ENCODE data around the gene AP5Z1. TPM values are rescaled to one million over a fixed set of nuclear protein-coding genes. Genes with fewer than 3 reads are reported as not detected.
"Not testable (repeated sequence)": the region's sequence is repeated elsewhere in the genome, so short reads cannot be mapped to it uniquely, and the experiment has no call there.

Gene AP5Z1
- total RNA-seq, 1 donor from 2014 or later: 40.5 TPM

DNA sequence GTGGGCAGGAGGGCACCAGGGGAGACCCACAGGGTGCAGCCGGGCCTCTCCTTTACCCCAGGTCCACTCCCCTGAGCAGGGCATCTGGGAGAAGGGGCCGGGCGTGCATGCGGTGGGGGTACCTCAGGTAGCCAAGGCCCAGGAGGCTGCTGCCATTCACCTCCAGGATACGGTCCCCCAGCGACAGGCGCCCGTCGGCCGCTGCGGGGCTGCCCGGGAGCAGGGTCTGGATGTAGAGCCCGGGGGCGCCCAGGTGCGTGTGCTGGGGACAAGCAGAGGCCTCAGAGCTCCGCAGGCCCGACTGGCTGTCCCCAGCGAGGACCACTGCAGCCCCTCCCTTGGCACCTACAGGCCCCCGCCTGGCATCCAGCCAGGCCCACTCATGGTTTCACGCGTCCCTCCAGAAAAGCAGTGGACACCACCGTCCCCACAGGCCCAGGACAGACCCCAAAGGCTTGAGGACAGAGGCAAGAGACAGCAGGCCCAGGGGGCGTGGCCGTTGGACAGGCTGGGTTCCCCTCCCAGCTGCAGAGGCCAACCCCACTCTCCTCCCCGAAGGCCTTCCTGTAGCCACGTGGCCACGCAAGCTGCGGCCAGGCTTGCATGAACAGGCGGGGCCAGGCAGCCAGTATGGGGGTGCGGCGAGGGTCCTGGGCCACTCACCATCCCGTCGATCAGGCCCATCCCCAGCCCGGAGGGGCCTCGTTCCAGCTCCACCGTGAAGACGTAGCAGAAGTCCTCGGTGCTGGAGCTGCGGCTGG, 24.3 kb downstream of the AP5Z1 start:
- H3K27me3 ChIP-seq: no peaks in the 10 kb centered on the region
- H3K4me3 ChIP-seq: no peak overlapping the region
- intact Hi-C loops (cut with DNase I): loop anchor here (2.0 to 5.0 kb wide), 2 partner anchors 83 to 288 kb away; partner anchors contain the start of gene RADIL
- H3K9me3 ChIP-seq: no peaks in the 10 kb centered on the region
- H3K4me1 ChIP-seq: peaks cover 5% of the 10 kb centered on the region
- no peaks in the 10 kb centered on the region for H3K36me3 ChIP-seq
- DNase-seq (ENCODE audit: extremely low spot score in 2 of 2): no peak
- H3K27ac ChIP-seq: no peak overlapping the region
- TF ChIP-seq, protein P1, sequence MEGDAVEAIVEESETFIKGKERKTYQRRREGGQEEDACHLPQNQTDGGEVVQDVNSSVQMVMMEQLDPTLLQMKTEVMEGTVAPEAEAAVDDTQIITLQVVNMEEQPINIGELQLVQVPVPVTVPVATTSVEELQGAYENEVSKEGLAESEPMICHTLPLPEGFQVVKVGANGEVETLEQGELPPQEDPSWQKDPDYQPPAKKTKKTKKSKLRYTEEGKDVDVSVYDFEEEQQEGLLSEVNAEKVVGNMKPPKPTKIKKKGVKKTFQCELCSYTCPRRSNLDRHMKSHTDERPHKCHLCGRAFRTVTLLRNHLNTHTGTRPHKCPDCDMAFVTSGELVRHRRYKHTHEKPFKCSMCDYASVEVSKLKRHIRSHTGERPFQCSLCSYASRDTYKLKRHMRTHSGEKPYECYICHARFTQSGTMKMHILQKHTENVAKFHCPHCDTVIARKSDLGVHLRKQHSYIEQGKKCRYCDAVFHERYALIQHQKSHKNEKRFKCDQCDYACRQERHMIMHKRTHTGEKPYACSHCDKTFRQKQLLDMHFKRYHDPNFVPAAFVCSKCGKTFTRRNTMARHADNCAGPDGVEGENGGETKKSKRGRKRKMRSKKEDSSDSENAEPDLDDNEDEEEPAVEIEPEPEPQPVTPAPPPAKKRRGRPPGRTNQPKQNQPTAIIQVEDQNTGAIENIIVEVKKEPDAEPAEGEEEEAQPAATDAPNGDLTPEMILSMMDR (IDR thresholded peaks at IDR 0.05): no peak
- TF ChIP-seq POLR2A (IDR thresholded peaks at IDR 0.05) (no peak), POLR2AphosphoS5 (IDR thresholded peaks at IDR 0.05; ENCODE audit: insufficient read depth in 1 of 2, low read depth in 1 of 2) (peak in 1 of 2 donors; percentile 9)

DNA sequence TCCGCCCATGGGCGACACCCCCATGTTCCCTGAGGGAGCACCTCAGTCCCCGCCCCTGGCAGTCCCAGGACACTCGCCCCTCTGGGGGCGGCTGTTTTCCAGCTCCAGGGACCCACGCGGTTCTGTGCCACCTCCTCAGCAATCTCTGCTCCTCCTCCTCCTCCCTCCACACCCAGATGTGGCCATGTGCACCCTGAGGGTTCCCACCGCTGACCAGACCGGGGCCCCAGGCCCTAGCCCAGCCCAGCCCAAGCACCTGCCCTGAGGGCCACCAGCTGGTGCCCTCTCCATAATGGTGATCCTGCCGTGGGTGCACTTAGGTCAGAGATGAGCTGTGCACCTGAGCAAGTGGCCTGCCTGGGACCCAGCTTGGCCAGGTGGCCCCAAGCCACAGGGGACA, 25.1 kb downstream of the AP5Z1 start:
- intact Hi-C loops (cut with DNase I): no loop called here
- DNase-seq (ENCODE audit: extremely low spot score in 2 of 2): no peak
- H3K36me3 ChIP-seq: no peaks in the 10 kb centered on the region
- TF ChIP-seq POLR2AphosphoS5 (IDR thresholded peaks at IDR 0.05; ENCODE audit: insufficient read depth in 1 of 2, low read depth in 1 of 2) (no peak), POLR2A (IDR thresholded peaks at IDR 0.05) (no peak)
- TF ChIP-seq, protein P1 (IDR thresholded peaks at IDR 0.05): no peak
- H3K27ac ChIP-seq: no peak overlapping the region
- H3K27me3 ChIP-seq: no peaks in the 10 kb centered on the region
- no peaks in the 10 kb centered on the region for H3K9me3 ChIP-seq
- H3K4me1 ChIP-seq: peaks cover 5% of the 10 kb centered on the region
- no peak overlapping the region for H3K4me3 ChIP-seq

DNA sequence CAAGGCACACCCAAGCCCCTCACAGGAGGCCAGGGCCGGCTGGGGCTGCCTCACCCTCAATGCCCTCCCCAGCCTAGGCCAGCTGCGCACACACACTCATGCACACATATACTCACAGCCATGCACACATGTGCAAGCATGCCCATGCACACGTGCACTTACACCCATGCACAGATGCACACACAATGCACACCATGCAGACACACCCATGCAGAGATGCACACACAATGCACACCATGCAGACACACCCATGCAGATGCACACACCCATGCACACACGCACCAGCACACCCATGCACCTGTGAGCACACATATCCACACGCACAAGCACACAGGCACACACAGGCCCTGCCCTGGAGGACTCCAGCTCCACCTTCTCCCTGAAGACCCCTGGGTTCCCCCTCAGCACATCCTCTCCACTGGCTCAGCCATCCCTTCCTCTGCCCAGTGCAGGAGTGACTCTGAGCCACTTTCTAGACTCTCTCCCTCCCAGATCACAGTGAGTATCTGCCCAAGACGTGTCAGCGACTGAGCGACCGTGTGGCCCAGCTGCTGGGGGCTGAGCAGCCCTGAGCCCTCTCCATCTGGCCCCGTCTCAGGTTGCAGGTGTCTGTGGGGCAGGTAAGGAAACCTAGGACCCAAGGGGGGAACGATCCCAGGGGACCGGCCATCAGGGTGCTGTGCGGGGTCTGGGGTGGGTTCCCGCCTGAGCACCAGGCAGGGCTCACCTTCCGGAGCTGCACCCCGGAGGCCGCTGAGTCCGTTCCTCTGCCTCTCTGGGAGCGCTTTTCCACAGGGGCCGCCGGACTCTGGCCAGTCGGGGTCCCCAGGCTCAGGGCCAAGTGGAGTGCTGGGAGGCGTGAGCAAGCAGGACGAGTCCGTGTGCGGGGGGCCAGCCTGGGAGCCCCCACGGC, 25.8 kb downstream of the AP5Z1 start:
- H3K4me3 ChIP-seq: no peak overlapping the region
- H3K9me3 ChIP-seq: no peaks in the 10 kb centered on the region
- peaks cover 5% of the 10 kb centered on the region for H3K4me1 ChIP-seq
- intact Hi-C loops (cut with DNase I): no loop called here
- H3K27me3 ChIP-seq: no peaks in the 10 kb centered on the region
- no peaks in the 10 kb centered on the region for H3K36me3 ChIP-seq
- DNase-seq (ENCODE audit: extremely low spot score in 2 of 2): no peak
- H3K27ac ChIP-seq: no peak overlapping the region
- TF ChIP-seq POLR2AphosphoS5 (IDR thresholded peaks at IDR 0.05; ENCODE audit: insufficient read depth in 1 of 2, low read depth in 1 of 2): no peak
- TF ChIP-seq, protein P1 (IDR thresholded peaks at IDR 0.05): no peak
- no peak for TF ChIP-seq POLR2A (IDR thresholded peaks at IDR 0.05)

DNA sequence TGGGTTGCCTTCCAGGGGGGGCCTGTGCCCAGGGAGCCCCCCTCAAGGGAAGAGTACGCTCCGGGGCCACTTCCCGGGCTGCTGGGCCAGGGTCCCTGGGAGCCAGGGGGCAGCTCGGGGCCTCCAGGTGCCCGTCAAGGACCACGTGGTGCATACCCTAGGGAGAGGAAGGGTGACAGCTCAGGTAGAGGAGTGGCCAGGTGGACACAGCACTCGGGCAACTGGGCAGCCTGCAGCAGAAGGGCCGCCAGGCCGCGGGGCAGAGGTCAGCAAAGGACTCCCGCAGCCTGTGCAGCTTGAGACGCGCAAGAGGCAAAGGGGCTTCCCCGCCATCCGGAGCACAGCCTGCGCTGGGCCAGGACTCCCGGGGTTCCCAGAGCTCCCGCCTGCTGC, 26.4 kb downstream of the AP5Z1 start:
- intact Hi-C loops (cut with DNase I): no loop called here
- peaks cover 5% of the 10 kb centered on the region for H3K4me1 ChIP-seq
- H3K4me3 ChIP-seq: no peak overlapping the region
- TF ChIP-seq POLR2A (IDR thresholded peaks at IDR 0.05): no peak
- no peak for TF ChIP-seq POLR2AphosphoS5 (IDR thresholded peaks at IDR 0.05; ENCODE audit: insufficient read depth in 1 of 2, low read depth in 1 of 2)
- TF ChIP-seq, protein P1 (IDR thresholded peaks at IDR 0.05): no peak
- no peak for DNase-seq (ENCODE audit: extremely low spot score in 2 of 2)
- no peak overlapping the region for H3K27ac ChIP-seq
- no peaks in the 10 kb centered on the region for H3K9me3 ChIP-seq
- H3K27me3 ChIP-seq: no peaks in the 10 kb centered on the region
- H3K36me3 ChIP-seq: no peaks in the 10 kb centered on the region

DNA sequence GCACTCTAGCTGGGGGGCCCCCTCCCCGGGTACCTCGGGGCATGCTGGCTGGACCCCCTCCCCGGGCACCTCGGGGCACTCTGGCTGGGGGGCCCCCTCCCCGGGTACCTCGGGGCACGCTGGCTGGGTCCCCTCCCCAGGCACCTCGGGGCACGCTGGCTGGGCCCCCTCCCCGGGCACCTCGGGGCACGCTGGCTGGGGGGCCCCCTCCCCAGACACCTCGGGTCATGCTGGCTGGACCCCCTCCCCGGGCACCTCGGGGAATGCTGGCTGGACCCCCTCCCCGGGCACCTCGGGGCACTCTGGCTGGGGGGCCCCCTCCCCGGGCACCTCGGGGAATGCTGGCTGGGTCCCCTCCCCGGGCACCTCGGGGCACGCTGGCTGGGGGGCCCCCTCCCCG, 27.2 kb downstream of the AP5Z1 start:
- H3K36me3 ChIP-seq; H3K27me3 ChIP-seq; H3K27ac ChIP-seq; DNase-seq (ENCODE audit: extremely low spot score in 2 of 2); H3K4me3 ChIP-seq; H3K4me1 ChIP-seq; H3K9me3 ChIP-seq; intact Hi-C loops (cut with DNase I): not testable (repeated sequence)

All from vagina (tissue), 2 donors.